CD4-positive, alpha-beta memory T cell (primary cell): ENCODE measurements around the gene HMG20A. TPM values are rescaled to one million over a fixed set of nuclear protein-coding genes. Genes with fewer than 3 reads are reported as not detected.
A peak's percentile ranks its signal among the peaks of the same experiment; 100 is the strongest.

Experiments used
- CTCF ChIA-PET: fragments of 350-600 bp; sonication (Branson Sonifier 250); formaldehyde crosslinking; loops from one replicate; lab custom pipeline; 2021; ENCODE audit warnings: inconsistent platforms; ENCODE audit not compliant: partially characterized antibody; lab: Charles Lee
- POLR2A ChIA-PET: fragments of 350-600 bp; sonication (Branson Sonifier 250); formaldehyde crosslinking; loops from one replicate; lab custom pipeline; 2021; ENCODE audit not compliant: partially characterized antibody; lab: Charles Lee
- DNase-seq, 5 donors: peaks; one replicate each; pipeline versions ENCODE4 v3.0.0 to v3.0.0-alpha.2; 2020 to 2022; ENCODE audit warnings: mixed read lengths in 1 of 5
- H3K27ac ChIP-seq: one replicate; pipeline ENCODE4 v1.7.0; 2013; ENCODE audit warnings: low read depth, low read length
- H3K27me3 ChIP-seq: 2 replicates; pipeline ENCODE4 v1.7.0; 2013; ENCODE audit warnings: mild to moderate bottlenecking, low read length, moderate library complexity; ENCODE audit not compliant: insufficient read depth
- H3K36me3 ChIP-seq: 2 replicates; pipeline ENCODE4 v1.7.0; 2013; ENCODE audit warnings: mild to moderate bottlenecking, low read length, moderate library complexity; ENCODE audit not compliant: insufficient read depth
- H3K4me1 ChIP-seq: 2 replicates; pipeline ENCODE4 v1.7.0; 2013; ENCODE audit warnings: mild to moderate bottlenecking, low read length, moderate library complexity; ENCODE audit not compliant: insufficient read depth
- H3K4me3 ChIP-seq, 2 donors: one replicate each; pipeline ENCODE4 v1.7.0; 2013; ENCODE audit warnings: low read length in 2 of 2, mild to moderate bottlenecking in 1 of 2
- H3K9me3 ChIP-seq, 2 donors: one replicate each; pipeline ENCODE4 v1.7.0; 2013; ENCODE audit warnings: low read length in 2 of 2, control low read depth in 1 of 2; ENCODE audit not compliant: control insufficient read depth in 1 of 2
- H3K27ac Mint-ChIP-seq, 7 donors: one replicate each; pipeline ENCODE4 v1.8.0; 2020 to 2021; ENCODE audit warnings: mixed read lengths in 7 of 7, mild to moderate bottlenecking in 6 of 7, inconsistent platforms in 3 of 7, moderate library complexity in 3 of 7
- H3K27me3 Mint-ChIP-seq, 2 donors: one replicate each; pipeline ENCODE4 v1.8.0; 2020 to 2021; ENCODE audit warnings: mixed read lengths in 2 of 2
- H3K36me3 Mint-ChIP-seq, 2 donors: one replicate each; pipeline ENCODE4 v1.8.0; 2020 to 2021; ENCODE audit warnings: mixed read lengths in 2 of 2, inconsistent platforms in 1 of 2, mild to moderate bottlenecking in 1 of 2
- H3K4me1 Mint-ChIP-seq, 4 donors: one replicate each; pipeline ENCODE4 v1.8.0; 2020 to 2021; ENCODE audit warnings: mixed read lengths in 4 of 4, mild to moderate bottlenecking in 1 of 4
- H3K4me3 Mint-ChIP-seq, 8 donors: one replicate each; pipeline ENCODE4 v1.8.0; 2020 to 2021; ENCODE audit warnings: mixed read lengths in 8 of 8, mild to moderate bottlenecking in 7 of 8, moderate library complexity in 6 of 8, inconsistent platforms in 3 of 8
- H3K9me3 Mint-ChIP-seq, 8 donors: one replicate each; pipeline ENCODE4 v1.8.0; 2020 to 2021; ENCODE audit warnings: mixed read lengths in 8 of 8, mild to moderate bottlenecking in 5 of 8, inconsistent platforms in 3 of 8, moderate library complexity in 1 of 8
- intact Hi-C: fragments of 100-400 bp; cut with micrococcal nuclease; formaldehyde crosslinking; loops from one replicate; pipeline ENCODE4 v1.15.1; 2023
- polyA plus RNA-seq, 2 donors: library from polyadenylated mRNA; unstranded; fragments of 300-500 nt; fragmentation: Illumina TruSeq; gene quantifications; one replicate each; pipeline ENCODE4 v1.2.3, GENCODE V29; 2021
- total RNA-seq, 2 experiments: library from RNA; stranded (reverse); gene quantifications; one replicate each; pipeline ENCODE4 v1.2.3, GENCODE V29; 2021

HMG20A gene
- total and polyA plus RNA-seq, 4 experiments from 2014 or later = 29.7 to 49.6 (median 42.1) TPM

- ChIA-PET CTCF (no interaction called here), POLR2A (no interaction called here)
- no peak overlapping the region for H3K27ac Mint-ChIP-seq
- intact Hi-C loops = no loop called here
- H3K27me3 Mint-ChIP-seq = no peaks in the 10 kb centered on the region
- peaks cover 8 to 18% (median 17%) of the 10 kb centered on the region in 4 donors for H3K4me1 Mint-ChIP-seq
- H3K9me3 Mint-ChIP-seq = no peaks in the 10 kb centered on the region
- no peak for DNase-seq
- H3K4me3 Mint-ChIP-seq = no peak overlapping the region
- Histone ChIP-seq H3K9me3 (no peaks in the 10 kb centered on the region), H3K4me3 (no peak overlapping the region), H3K4me1 (peaks cover 4% of the 10 kb centered on the region), H3K27ac (no peak overlapping the region), H3K36me3 (no peaks in the 10 kb centered on the region), H3K27me3 (no peaks in the 10 kb centered on the region)
- H3K36me3 Mint-ChIP-seq = peaks cover 0 to 3% of the 10 kb centered on the region in 2 donors
These were observed 5.8 kb upstream of the HMG20A start for GRCh38 chr15:77414789-77415442.

DNA sequence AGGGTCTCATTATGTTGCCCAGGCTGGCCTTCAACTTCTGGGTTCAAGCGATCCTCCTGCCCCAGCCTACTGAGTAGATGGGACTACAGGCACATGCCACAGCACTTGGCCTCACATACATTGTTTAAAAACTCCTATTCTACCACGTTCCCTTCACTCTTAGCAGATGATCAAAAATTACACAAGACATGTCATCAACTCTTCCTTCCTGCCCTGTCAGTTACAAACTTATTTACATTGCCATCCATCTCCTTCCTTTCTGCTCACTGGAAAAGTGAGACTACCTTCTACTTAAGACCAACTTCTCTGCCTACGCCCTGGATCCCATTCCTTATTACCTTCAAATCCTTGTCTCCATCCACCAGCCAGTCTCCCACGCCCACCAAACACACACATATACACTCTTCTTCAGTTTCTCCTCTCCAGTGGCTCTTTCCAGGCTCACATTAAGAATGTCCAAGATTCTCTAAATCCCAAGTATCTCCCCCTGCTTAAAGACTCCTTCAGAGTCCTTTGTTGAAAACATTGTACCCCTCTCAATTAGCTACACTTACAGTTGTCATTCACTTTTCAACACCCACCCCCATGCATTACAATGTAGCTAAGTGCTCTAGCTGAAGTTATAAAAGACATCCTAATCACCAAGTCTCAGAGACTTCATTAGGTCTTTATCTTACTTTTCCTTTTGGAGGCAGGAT, 5.1 kb upstream of the HMG20A start:
- no peak overlapping the region for H3K27ac ChIP-seq
- H3K9me3 Mint-ChIP-seq = no peaks in the 10 kb centered on the region
- H3K4me1 Mint-ChIP-seq = peaks cover 8 to 18% (median 12%) of the 10 kb centered on the region in 4 donors
- ChIA-PET POLR2A (interaction anchor here (1.2 kb wide), 1 partner anchor 469 kb away, joined by 3 read pairs; no protein-coding TSS in a partner anchor), CTCF (no interaction called here)
- no peak overlapping the region for H3K4me3 Mint-ChIP-seq
- H3K4me3 ChIP-seq = no peak overlapping the region
- H3K36me3 Mint-ChIP-seq = peaks cover 0 to 9% of the 10 kb centered on the region in 2 donors
- no peaks in the 10 kb centered on the region for H3K36me3 ChIP-seq
- intact Hi-C loops = no loop called here
- H3K27me3 ChIP-seq = no peaks in the 10 kb centered on the region
- no peak overlapping the region for H3K27ac Mint-ChIP-seq
- peaks cover 0 to 3% of the 10 kb centered on the region in 2 donors for H3K27me3 Mint-ChIP-seq
- no peaks in the 10 kb centered on the region for H3K4me1 ChIP-seq
- no peak for DNase-seq
- no peaks in the 10 kb centered on the region for H3K9me3 ChIP-seq

- Mint-ChIP-seq H3K36me3 (peaks cover 0 to 11% of the 10 kb centered on the region in 2 donors), H3K27me3 (peaks cover 0 to 3% of the 10 kb centered on the region in 2 donors), H3K9me3 (no peaks in the 10 kb centered on the region), H3K27ac (no peak overlapping the region), H3K4me3 (no peak overlapping the region), H3K4me1 (peaks cover 10 to 22% (median 14%) of the 10 kb centered on the region in 4 donors)
- Histone ChIP-seq H3K4me1 (peaks cover 1% of the 10 kb centered on the region), H3K9me3 (no peaks in the 10 kb centered on the region), H3K4me3 (no peak overlapping the region), H3K36me3 (no peaks in the 10 kb centered on the region), H3K27ac (no peak overlapping the region), H3K27me3 (no peaks in the 10 kb centered on the region)
- ChIA-PET POLR2A (interaction anchor here (1.2 kb wide), 1 partner anchor 469 kb away, joined by 3 read pairs; no protein-coding TSS in a partner anchor), CTCF (interaction anchor here (1.6 kb wide), 1 partner anchor 442 kb away, joined by 3 read pairs; no protein-coding TSS in a partner anchor)
- no peak for DNase-seq
- intact Hi-C loops = no loop called here
These were observed 4.6 kb upstream of the HMG20A start for GRCh38 chr15:77416148-77416455.

GRCh38 chr15:77416954-77417353, 3.7 kb upstream of the HMG20A start:
- Mint-ChIP-seq H3K27me3 (peaks cover 0 to 3% of the 10 kb centered on the region in 2 donors), H3K4me1 (peaks cover 16 to 30% (median 21%) of the 10 kb centered on the region in 4 donors), H3K9me3 (no peaks in the 10 kb centered on the region), H3K27ac (no peak overlapping the region), H3K4me3 (peak overlapping the region in 1 of 8 donors; percentile 27), H3K36me3 (peaks cover 0 to 15% of the 10 kb centered on the region in 2 donors)
- Histone ChIP-seq H3K36me3 (no peaks in the 10 kb centered on the region), H3K27ac (no peak overlapping the region), H3K4me1 (peaks cover 10% of the 10 kb centered on the region), H3K9me3 (no peaks in the 10 kb centered on the region), H3K4me3 (no peak overlapping the region), H3K27me3 (no peaks in the 10 kb centered on the region)
- intact Hi-C loops = no loop called here
- DNase-seq = no peak
- CTCF ChIA-PET = interaction anchor here (1.6 kb wide), 1 partner anchor 443 kb away, joined by 3 read pairs; no protein-coding TSS in a partner anchor
- POLR2A ChIA-PET = interaction anchor here (1.2 kb wide), 1 partner anchor 470 kb away, joined by 3 read pairs; no protein-coding TSS in a partner anchor

GRCh38 chr15:77417602-77418001, 3.1 kb upstream of the HMG20A start:
- peaks cover 0 to 15% of the 10 kb centered on the region in 2 donors for H3K36me3 Mint-ChIP-seq
- peak overlapping the region in 1 of 8 donors; percentile 92 for H3K4me3 Mint-ChIP-seq

DNA sequence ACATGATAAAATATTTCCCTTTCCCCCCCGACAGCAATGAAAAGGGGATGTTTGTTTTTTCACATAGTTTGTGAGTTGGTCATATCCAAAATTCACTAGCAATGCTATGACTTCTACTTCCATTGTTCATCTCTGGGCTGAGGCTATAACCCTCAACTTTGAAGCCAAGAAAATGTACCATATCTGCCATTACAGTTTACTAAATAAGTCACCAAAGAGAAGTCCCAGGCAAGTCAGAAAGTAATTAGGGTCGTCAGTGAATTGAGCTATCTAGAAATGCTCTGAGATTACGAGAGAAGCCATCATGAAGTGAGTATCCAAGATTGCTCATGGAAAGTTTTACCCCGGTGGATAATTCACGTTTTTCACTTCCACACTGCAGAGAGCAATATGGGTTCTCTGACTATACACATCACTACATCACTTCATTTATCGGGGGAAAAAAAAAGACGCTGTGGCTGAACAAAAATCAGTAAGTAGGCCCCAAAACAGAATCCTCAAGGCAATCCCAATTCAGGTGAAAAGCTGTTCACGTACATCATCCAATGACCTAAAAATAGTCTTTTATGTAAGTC, 2.2 kb upstream of the HMG20A start:
- POLR2A ChIA-PET = no interaction called here

More at GRCh38 chr15:77417602-77418001, 3.1 kb upstream of the HMG20A start:
- peaks cover 14% of the 10 kb centered on the region for H3K4me1 ChIP-seq
- H3K4me1 Mint-ChIP-seq = peaks cover 16 to 31% (median 21%) of the 10 kb centered on the region in 4 donors
- POLR2A ChIA-PET = no interaction called here
- no peak for DNase-seq
- CTCF ChIA-PET = interaction anchor here (1.6 kb wide), 1 partner anchor 444 kb away, joined by 3 read pairs; no protein-coding TSS in a partner anchor
- H3K27me3 ChIP-seq = no peaks in the 10 kb centered on the region
- H3K4me3 ChIP-seq = no peak overlapping the region
- no peak overlapping the region for H3K27ac ChIP-seq
- H3K9me3 ChIP-seq = no peaks in the 10 kb centered on the region
- intact Hi-C loops = no loop called here
- peak overlapping the region in 1 of 7 donors; percentile 74 for H3K27ac Mint-ChIP-seq
- H3K36me3 ChIP-seq = no peaks in the 10 kb centered on the region
- peaks cover 0 to 3% of the 10 kb centered on the region in 2 donors for H3K27me3 Mint-ChIP-seq
- H3K9me3 Mint-ChIP-seq = no peaks in the 10 kb centered on the region

More for the DNA sequence above, 2.2 kb upstream of the HMG20A start:
- Mint-ChIP-seq H3K36me3 (peaks cover 0 to 15% of the 10 kb centered on the region in 2 donors), H3K27me3 (peaks cover 0 to 3% of the 10 kb centered on the region in 2 donors), H3K9me3 (no peaks in the 10 kb centered on the region), H3K27ac (peak overlapping the region in 5 of 7 donors; percentile 74 to 95 (median 94)), H3K4me1 (peaks cover 19 to 33% (median 27%) of the 10 kb centered on the region in 4 donors), H3K4me3 (peak overlapping the region; percentile 92 to 96 (median 96))
- H3K36me3 ChIP-seq = no peaks in the 10 kb centered on the region
- H3K27me3 ChIP-seq = no peaks in the 10 kb centered on the region
- intact Hi-C loops = no loop called here
- CTCF ChIA-PET = no interaction called here
- H3K27ac ChIP-seq = no peak overlapping the region
- no peaks in the 10 kb centered on the region for H3K9me3 ChIP-seq
- no peak overlapping the region for H3K4me3 ChIP-seq
- H3K4me1 ChIP-seq = peaks cover 14% of the 10 kb centered on the region
- no peak for DNase-seq
